Inflammatory macrophage treated with lipopolysaccharide for 1 hour (primary cell): ENCODE data around the gene CFAP92.

ENCODE experiments used
- DNase-seq, 2 donors: peaks; one replicate each; pipeline ENCODE4 v3.0.0-alpha.2; 2020 to 2022

The CFAP92 gene

GRCh38 chr3:128861491-128861890 is 132.4 kb downstream of the CFAP92 start:
- no peak for DNase-seq
